ENCODE results near the gene KHDRBS2. TPM values are rescaled to one million over a fixed set of nuclear protein-coding genes. Genes with fewer than 3 reads are reported as not detected.
A peak's percentile ranks its signal among the peaks of the same experiment; 100 is the strongest.

Gene KHDRBS2
- total RNA-seq, 1 experiment from 2014 or later = 2.7 TPM

DNA sequence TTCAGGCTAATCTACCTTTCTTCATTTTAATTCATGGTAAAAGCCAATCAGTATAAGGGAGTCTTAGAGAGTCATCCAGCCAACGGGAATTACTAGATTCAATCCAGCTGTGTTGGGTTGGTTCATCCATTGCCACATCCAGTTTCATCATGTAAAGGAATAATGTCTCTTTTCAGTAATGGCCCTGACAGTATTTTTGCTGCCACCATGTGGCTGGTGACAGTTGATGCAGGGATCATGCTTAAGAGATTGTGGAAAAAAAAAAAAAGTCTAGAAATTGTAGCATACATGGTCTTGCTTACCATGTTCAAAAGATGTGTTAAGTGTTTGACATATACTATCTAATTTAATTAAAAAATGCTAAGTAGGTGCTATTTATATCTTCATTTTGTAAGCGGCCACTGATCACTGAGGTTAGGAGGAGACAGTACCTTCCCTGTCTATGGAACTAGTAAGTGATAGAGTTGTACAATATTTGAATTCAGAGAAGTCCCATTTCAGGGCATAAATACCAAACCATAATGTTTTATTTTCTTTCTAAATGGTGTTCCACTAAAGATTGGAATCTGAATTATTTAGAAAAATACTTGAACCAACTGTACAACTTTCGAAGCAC, 135.9 kb downstream of the KHDRBS2 start:
- H3K27me3 Mint-ChIP-seq (ENCODE audit: low read depth) = no peaks in the 10 kb centered on the region
- no peak overlapping the region for H2AFZ ChIP-seq (ENCODE audit: low read length)
- no peaks in the 10 kb centered on the region for H3K9me3 Mint-ChIP-seq
- H3K9ac ChIP-seq (ENCODE audit: extremely low read depth, insufficient read length, low read length) = no peak overlapping the region
- no peak overlapping the region for H3K27ac ChIP-seq (ENCODE audit: insufficient read length, low read depth, low read length)
- no peak overlapping the region for H2BK15ac ChIP-seq (ENCODE audit: low read depth, low read length)
- WGBS (ENCODE audit: extremely low coverage, insufficient read length, low lambda C conversion rate) = no CpG with 5 or more reads among the region's 3 CpGs
- TF ChIP-seq, protein P1, sequence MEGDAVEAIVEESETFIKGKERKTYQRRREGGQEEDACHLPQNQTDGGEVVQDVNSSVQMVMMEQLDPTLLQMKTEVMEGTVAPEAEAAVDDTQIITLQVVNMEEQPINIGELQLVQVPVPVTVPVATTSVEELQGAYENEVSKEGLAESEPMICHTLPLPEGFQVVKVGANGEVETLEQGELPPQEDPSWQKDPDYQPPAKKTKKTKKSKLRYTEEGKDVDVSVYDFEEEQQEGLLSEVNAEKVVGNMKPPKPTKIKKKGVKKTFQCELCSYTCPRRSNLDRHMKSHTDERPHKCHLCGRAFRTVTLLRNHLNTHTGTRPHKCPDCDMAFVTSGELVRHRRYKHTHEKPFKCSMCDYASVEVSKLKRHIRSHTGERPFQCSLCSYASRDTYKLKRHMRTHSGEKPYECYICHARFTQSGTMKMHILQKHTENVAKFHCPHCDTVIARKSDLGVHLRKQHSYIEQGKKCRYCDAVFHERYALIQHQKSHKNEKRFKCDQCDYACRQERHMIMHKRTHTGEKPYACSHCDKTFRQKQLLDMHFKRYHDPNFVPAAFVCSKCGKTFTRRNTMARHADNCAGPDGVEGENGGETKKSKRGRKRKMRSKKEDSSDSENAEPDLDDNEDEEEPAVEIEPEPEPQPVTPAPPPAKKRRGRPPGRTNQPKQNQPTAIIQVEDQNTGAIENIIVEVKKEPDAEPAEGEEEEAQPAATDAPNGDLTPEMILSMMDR (conservative IDR thresholded peaks at IDR 0.05) = peak; percentile 84
- no peaks in the 10 kb centered on the region for H3K9me3 ChIP-seq (ENCODE audit: control insufficient read depth, low read depth, low read length)
- H3K4me3 Mint-ChIP-seq = no peak overlapping the region
- H3K4me1 Mint-ChIP-seq = peaks cover 0 to 12% of the 10 kb centered on the region in 2 experiments; a peak in 3 of 4 replicates
- no peak overlapping the region for H4K5ac ChIP-seq (ENCODE audit: insufficient read length, low read depth, low read length)
- no peaks in the 10 kb centered on the region for H3K36me3 Mint-ChIP-seq (ENCODE audit: insufficient read depth in 1 of 3, low read depth in 3 of 3)
- no peak overlapping the region for H2BK120ac ChIP-seq (ENCODE audit: low read depth, low read length, poor library complexity, severe bottlenecking)
- H2BK12ac ChIP-seq (ENCODE audit: insufficient read length, low read depth, low read length) = no peak overlapping the region
- no peak overlapping the region for H4K8ac ChIP-seq (replicated peaks; ENCODE audit: insufficient read length, low read depth, low read length)
- no peak overlapping the region for H2BK20ac ChIP-seq (ENCODE audit: low read depth, low read length, poor library complexity, severe bottlenecking)
- H3K27me3 ChIP-seq (ENCODE audit: insufficient read depth, low read length) = no peaks in the 10 kb centered on the region
- no peak overlapping the region for H3K27ac Mint-ChIP-seq
- H3K4ac ChIP-seq (ENCODE audit: low read depth, low read length) = no peak overlapping the region
- peak; percentile 30 for DNase-seq
- H3K14ac ChIP-seq (ENCODE audit: insufficient read depth, low read length) = no peak overlapping the region
- H4K91ac ChIP-seq (ENCODE audit: insufficient read length, low read depth, low read length) = no peak overlapping the region
- H3K23ac ChIP-seq (ENCODE audit: insufficient read length, low read depth, low read length) = no peak overlapping the region
- H4K20me1 ChIP-seq (ENCODE audit: control insufficient read depth, insufficient read depth, insufficient read length) = no peaks in the 10 kb centered on the region
- H3K4me2 ChIP-seq (ENCODE audit: insufficient read depth, insufficient read length, low read length) = no peak overlapping the region
- H3K4me1 ChIP-seq (ENCODE audit: insufficient read depth, low read length) = no peaks in the 10 kb centered on the region
- no peak overlapping the region for H2AK5ac ChIP-seq (ENCODE audit: insufficient read length, low read length)
- no peak overlapping the region for H3K18ac ChIP-seq (ENCODE audit: insufficient read length, low read depth, low read length)
- no peaks in the 10 kb centered on the region for H3K23me2 ChIP-seq (ENCODE audit: insufficient read length, low read depth, low read length, poor library complexity, severe bottlenecking)
- H3K79me1 ChIP-seq (ENCODE audit: insufficient read depth, low read depth, low read length, poor library complexity, severe bottlenecking) = no peaks in the 10 kb centered on the region
- H2BK5ac ChIP-seq (ENCODE audit: insufficient read length, low read length) = no peak overlapping the region
- no peak overlapping the region for H3K56ac ChIP-seq (ENCODE audit: insufficient read length, low read depth, low read length)
- H3K79me2 ChIP-seq (ENCODE audit: insufficient read depth, low read length) = no peaks in the 10 kb centered on the region
- no peak overlapping the region for H3T11ph ChIP-seq (ENCODE audit: low read length)

All from H9 (cell line).